ENCODE measurements around the gene CCDC91.

CCDC91 gene

GRCh38 chr12:28242129-28242495, 51.9 kb downstream of the CCDC91 start:
- TF ChIP-seq, protein P1, sequence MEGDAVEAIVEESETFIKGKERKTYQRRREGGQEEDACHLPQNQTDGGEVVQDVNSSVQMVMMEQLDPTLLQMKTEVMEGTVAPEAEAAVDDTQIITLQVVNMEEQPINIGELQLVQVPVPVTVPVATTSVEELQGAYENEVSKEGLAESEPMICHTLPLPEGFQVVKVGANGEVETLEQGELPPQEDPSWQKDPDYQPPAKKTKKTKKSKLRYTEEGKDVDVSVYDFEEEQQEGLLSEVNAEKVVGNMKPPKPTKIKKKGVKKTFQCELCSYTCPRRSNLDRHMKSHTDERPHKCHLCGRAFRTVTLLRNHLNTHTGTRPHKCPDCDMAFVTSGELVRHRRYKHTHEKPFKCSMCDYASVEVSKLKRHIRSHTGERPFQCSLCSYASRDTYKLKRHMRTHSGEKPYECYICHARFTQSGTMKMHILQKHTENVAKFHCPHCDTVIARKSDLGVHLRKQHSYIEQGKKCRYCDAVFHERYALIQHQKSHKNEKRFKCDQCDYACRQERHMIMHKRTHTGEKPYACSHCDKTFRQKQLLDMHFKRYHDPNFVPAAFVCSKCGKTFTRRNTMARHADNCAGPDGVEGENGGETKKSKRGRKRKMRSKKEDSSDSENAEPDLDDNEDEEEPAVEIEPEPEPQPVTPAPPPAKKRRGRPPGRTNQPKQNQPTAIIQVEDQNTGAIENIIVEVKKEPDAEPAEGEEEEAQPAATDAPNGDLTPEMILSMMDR (IDR thresholded peaks at IDR 0.05) = no peak
- Histone ChIP-seq H3K4me3 (no peak overlapping the region), H3K27ac (no peak overlapping the region)
- no peak for DNase-seq (ENCODE audit: low spot score)

DNA sequence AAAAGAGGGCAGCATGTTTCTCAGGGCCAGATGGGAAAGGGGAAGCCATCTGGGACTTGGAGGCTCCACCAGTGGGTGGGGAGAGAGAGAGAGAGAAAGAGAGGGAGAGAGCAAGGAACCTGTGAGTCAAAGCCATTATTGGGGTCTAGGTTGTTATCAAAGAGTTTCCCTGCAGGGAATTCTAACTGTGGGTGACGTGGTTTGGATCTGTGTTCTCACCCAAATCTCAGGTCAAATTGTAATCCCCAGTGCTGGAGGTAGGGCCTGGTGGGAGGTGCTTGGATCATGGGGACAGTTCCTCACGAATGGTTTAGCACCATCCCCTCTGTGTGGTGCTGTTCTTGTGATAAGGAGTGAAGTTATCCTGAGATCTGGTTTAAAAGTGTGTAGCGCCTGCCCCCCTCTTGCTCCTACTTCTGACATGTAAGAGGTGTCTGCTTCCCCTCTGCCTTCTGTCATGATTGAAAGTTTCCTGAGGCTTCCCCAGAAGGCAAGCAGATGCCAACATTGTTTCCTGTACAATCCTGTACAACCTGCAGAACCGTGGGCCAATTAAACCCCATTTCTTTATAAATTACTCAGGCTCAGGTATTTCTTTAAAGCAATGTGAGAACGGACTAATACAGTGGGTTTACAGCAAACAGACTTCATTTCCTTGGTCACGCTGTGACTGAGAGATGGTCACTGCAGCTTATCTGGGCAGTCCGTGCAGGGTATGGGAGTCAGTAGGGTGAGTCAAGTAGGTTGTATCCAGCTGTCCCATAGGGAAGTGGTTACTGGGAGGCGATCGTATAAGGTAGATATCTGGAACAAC, 52.4 kb downstream of the CCDC91 start:
- Histone ChIP-seq H3K27ac (no peak overlapping the region), H3K4me3 (no peak overlapping the region)
- TF ChIP-seq, protein P1 (IDR thresholded peaks at IDR 0.05) = no peak
- DNase-seq (ENCODE audit: low spot score) = no peak

- DNase-seq (ENCODE audit: low spot score) = no peak
- no peak overlapping the region for H3K4me3 ChIP-seq
- TF ChIP-seq, protein P1 (IDR thresholded peaks at IDR 0.05) = no peak
- no peak overlapping the region for H3K27ac ChIP-seq
Observed at GRCh38 chr12:28243310-28243633, 53.0 kb downstream of the CCDC91 start.

DNA sequence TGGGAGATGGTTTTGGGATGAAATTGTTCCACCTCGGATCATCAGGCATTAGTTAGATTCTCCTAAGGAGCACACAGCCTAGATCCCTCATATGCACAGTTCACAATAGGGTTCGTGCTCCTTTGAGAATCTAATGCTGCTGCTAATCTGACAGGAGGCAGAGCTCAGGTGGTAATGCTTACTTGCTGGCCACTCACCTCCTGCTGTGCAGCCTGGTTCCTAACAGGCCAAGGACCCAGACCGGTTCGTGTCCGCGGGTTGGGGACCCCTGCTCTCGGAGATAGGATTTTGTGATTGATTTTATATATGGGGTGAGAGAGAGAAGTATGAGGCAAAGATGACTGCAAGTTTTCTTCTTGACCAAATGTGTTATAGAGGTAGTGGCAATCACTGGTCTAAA, 57.5 kb downstream of the CCDC91 start:
- DNase-seq (ENCODE audit: low spot score) = no peak
- Histone ChIP-seq H3K27ac (no peak overlapping the region), H3K4me3 (no peak overlapping the region)
- TF ChIP-seq, protein P1 (IDR thresholded peaks at IDR 0.05) = no peak

DNA sequence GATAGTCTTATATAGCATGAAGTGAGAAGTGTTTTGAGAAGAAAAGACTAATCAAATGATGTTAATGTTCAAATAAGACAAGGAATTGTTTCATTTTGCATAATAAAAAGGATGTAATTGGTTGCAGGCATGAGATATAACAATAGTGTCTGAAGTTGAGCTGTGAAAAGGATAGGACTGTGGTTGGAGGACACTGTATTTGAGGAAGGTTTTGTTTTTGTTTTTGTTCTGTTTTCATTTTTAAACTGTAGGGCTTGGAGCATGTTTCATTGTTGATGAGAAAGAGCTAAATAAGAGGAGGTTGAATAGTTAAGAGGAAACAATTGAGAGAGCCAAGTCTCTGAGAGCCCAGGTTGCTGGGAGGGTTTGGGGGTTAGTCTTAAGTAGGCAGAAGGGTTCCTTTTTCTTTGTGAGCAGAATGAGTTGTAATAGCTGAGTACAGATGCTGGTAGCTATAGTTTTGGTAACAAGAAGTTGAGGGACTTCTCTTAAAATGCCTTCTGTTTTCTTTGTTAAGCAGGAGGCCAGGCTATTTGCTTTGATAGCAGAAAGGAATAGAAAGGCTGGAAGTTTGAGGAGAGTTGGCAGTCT, 58.4 kb downstream of the CCDC91 start:
- no peak overlapping the region for H3K4me3 ChIP-seq
- DNase-seq (ENCODE audit: low spot score) = no peak
- no peak overlapping the region for H3K27ac ChIP-seq
- TF ChIP-seq, protein P1 (IDR thresholded peaks at IDR 0.05) = no peak

DNA sequence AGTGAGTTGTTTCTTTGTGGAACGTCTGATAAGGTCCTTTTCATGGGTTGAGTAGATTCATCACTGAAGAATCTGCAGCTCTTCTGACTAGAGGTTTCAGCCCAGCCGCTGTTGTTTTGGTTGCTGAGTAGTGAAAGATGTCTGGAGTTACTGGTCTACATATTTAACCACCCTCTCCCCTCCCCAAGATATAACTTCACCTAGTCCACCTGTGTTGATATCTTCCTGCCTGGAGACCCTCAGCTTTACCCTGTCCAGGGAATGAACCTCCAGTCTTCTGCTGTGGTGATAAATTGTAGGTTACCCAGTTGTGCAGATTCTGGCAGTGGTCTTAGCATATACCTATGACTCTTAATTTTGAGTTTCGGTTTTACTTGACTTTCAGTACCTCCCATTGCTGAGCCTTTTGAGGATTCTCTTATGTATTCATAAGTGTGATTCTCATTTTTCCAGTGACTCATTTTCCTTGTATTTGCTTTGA, 62.9 kb downstream of the CCDC91 start:
- TF ChIP-seq, protein P1 (IDR thresholded peaks at IDR 0.05) = no peak
- no peak overlapping the region for H3K4me3 ChIP-seq
- H3K27ac ChIP-seq = no peak overlapping the region
- DNase-seq (ENCODE audit: low spot score) = no peak

GRCh38 chr12:28257411-28257810, 67.2 kb downstream of the CCDC91 start:
- Histone ChIP-seq H3K27ac (no peak overlapping the region), H3K4me3 (no peak overlapping the region)
- no peak for DNase-seq (ENCODE audit: low spot score)
- TF ChIP-seq, protein P1 (IDR thresholded peaks at IDR 0.05) = no peak

Data from coronary artery (tissue), 2 donors.